GM18508 (cell line): ENCODE measurements around the gene DCC.

Source experiments
- ATAC-seq: cut with Tn5 transposase; IDR thresholded peaks from one replicate; pipeline ENCODE4 v1.9.1; 2021; ENCODE audit warnings: moderate number of reproducible peaks; ENCODE audit not compliant: insufficient read depth, unreplicated experiment

Gene DCC

DNA sequence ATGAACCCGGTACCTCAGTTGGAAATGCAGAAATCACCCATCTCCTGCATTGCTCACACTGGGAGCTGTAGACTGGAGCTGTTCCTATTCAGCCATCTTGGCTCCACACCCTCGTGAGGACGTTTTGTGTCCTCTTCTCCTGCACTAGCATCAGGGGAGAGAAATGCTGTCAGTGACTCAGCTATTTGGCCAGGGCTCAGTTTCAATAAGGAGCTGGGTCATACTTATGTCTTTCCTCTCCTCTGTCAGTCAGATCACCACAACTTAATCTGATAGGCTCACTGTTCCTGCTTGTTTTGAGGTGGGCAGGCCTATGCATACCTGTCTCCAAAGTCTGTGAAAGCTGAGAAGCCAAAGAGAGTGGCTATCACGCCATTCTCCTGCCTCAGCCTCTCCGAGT is 921.2 kb downstream of the DCC start:
- ATAC-seq, result no peak

DNA sequence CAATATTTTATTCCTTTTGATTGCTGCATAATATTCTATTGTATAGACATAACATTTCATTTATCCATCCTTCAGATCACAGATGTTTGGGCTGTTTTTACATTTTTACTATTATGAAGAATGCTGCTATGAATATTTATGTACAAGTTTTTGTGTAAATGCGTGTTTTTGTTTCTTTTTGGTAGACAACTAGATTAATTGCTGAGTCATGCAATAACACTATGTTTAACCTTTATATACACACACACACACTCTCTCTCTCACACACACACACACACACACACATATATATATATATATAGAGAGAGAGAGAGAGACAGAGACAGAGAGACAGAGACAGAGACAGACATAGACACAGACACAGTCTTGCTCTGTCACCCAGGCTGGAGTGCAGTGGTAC is 926.9 kb downstream of the DCC start:
- no peak for ATAC-seq

DNA sequence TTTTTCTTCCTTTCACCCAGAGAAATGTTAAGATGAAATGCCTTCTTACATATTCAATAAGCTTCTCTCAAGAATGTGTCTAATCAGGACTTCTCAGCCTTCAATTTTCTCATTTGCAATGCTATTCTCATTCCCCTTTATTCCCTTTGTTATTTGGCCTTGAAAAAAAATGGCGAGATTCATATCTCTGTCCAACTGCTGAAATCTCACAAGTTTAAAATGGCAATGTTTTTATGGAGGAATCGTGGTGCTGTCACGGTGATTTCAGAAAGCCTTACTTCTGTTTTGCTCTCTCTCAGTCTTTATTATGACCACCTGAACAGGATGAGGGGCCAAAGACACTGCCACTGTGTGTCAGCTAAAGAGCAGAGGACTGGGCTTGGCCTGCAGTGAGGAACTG is 928.5 kb downstream of the DCC start:
- no peak for ATAC-seq

DNA sequence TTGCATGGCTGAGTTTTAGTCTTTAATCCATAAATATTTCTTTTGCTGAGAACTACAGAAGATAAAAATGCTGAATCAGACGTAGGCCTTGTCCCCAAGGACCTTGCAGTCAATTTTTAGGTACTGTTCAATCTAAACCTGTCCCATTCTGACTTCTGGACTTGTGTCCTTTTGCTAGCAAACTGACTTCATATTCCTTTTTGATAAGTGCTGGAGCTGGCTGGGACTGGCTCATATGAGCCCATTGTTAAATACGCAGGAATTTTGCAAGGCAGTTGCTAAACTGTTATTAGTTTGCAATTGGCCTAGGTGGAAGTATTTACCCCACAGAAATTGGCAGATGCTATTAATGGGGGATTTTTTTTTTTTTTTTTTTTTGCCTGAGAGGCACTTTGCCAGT is 941.4 kb downstream of the DCC start:
- no peak for ATAC-seq

DNA sequence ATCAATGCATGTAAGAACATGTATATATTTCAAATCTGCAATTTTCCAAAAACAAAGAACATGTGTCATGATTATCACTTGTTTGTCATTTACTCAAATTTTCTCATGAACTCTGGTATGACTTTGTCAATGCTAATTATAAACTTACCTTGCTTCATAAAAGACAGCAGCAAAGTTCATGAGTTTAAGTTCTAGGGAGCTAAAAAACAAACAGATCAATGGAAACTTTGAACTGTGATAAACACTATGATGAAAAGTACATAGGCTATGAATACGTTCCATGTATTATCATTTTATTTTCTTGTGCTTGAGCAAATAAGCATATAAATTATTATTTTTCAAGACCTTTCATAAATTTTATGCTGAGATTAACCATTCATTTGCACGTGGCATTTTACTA is 943.7 kb downstream of the DCC start:
- ATAC-seq, result no peak

DNA sequence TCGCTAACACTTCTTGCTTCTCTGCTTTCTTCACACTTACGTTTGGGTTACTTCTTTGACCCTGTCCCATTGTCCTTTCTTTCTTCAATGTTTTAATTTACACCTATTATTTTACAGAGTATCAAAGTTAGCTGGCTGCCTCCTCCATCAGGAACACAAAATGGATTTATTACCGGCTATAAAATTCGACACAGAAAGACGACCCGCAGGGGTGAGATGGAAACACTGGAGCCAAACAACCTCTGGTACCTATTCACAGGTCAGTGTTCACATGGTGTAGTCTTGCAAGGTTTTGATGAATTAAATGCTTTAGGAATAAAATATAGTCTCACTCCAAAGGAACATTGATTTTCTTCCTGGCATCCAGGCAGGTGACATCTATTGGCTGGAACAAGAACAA is 965.5 kb downstream of the DCC start:
- no peak for ATAC-seq

DNA sequence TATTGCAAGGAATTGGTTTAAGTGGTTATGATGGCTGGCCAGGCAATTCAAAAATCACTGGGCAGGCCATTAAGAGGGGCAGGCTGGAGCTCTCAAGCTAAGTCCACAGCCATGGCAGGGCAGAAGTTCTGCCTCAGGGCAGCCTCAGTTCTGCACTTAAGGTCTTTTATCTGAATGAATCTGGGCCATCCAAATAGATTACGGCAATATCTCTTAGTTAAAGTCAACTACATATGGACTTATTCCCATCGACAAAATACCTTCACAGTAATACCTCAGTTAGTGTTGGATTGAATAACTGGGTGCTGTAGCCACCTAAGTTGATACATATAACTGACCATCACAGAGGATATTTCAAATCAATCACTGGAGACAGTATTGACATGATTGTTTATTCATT is 979.6 kb downstream of the DCC start:
- no peak for ATAC-seq

DNA sequence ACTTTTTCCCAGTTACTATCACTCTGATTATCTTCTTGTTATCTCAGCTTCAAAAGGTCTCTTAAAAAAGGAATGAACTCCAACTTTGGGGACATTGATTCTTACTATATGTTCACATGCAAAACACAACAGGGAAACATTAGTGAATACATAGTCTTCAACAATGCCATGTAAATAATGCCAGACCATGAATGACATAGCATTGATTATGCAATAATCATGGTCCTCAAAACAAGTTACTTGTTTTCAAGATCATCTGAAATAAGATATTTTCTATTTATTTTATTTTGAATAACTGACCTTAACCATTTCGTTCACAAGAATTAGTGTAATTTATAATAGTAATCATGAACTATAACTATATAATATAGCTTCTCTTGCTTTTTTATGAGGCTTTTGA is 982.2 kb downstream of the DCC start:
- ATAC-seq, result no peak

DNA sequence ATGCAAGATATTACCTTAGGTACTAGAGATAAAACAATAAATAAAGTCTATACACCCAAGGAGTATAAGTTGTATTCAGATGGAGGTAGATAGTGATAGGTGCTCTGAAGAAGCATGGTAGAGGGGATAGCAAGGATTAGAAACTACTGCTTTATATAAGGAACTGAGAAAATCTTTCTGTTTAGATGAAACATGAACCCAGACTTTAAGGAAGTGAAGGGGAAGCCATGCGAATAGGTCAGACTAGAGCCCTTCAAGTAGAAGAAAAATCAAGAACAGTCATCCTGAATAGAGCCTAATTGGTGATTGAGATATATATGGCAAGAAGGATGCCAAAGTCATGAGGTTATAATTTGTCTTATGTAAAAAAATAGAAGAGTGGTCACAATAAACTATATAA is 984.4 kb downstream of the DCC start:
- no peak for ATAC-seq

DNA sequence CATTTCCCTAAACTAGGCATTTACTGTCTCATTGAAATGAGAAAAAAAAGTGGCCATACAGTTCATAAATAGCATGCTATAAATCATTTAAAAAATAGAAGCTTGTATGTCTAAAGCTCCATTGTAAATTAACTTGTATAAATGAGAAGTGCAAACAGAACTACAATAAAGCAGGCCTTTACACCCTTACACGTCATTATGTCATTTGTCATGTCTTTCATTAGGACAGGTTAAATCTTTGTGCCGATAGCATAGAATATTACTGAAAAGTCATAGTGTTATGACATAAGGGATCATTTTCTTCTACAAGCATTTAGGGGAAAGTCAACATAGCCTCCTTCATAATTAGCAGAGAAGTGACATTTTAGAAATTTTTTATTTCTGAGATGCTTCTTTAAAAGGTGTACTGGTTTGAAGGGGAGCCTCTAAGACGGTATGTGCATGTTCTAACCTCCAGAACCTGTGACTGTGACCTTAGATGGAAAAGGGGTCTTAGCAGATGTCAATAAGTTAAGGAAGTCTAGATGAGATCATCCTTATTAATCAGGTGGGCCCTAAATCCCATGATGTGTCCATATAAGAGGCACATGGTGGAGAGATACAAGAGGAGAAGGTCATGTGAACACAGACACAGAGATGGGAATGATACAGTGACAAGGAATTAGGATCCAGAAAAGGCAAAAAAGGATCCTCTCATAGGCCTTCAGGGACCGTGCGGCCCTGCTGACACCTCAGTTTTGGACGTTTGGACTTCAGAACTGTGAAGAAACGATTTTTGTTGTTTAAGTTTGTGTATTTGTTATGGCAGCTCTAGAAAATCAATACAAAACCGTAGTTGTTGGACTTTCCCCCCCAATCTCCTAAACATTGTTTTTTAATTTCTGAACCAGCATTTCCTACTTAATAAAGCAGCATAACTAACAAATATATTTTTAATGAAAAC is 1020.8 kb downstream of the DCC start:
- ATAC-seq, result no peak

DNA sequence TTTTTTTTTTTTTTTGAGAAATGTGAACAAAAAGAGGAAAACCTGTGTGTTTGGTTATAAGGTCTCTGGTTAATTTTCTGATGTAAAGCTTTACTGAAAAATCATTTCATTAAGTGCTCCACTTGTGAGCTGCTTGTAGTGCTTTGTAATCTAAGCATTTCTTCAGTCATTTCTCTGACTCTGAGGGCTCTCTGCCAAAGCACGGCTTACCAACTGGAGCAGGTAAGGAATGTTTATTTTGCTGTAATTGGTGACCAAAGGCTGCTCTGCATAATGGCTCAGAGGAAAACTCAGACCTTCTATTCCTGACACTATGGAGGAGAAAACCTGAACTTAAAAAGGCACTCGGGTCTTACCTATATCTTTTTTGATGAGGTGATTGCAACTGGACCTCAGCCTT is 1035.6 kb downstream of the DCC start:
- ATAC-seq, result no peak

DNA sequence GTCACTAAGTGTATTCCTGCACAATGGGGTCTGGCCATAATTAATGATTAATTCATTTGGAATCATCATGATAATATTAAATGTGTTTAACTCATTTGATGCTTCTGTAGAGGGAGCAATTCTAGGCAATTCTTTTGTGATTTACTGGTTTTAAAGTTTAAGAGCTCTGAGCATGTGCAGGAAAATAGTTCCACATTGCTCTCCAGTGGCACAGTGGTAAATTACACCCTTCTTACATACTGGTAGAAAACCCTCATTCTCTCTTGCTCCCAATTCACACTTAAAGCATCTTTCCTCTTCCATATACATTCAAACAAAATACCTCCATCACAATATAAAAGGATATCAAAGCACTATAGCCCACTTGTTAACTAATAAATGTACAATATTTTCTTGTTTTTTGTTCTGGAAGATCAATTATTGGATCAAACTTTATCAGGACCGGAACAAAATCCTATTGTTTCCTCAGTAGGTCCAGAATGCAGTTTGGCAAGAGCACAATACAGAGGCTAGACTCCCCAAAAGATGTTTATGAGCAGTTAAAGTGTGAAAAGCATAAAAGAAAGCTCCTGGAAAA is 1040.2 kb downstream of the DCC start:
- no peak for ATAC-seq

DNA sequence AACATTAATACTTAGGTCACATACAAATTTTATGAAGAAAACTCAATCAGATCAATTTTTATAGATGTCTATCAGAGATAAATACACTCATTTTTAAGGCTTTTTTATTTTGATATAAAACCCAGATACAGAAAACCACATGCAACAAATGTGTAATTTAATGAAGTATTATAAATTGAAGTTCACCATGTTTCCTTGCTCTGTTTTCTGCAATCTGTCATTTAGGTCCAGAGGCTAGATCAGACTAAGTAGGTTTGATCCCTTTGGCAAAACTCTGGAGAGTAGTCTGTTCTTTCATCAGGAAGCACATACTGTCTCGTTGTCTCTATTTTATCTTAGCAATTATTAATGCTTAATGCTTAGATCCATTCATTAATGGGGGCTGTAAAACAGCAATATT is 1042.9 kb downstream of the DCC start:
- no peak for ATAC-seq

DNA sequence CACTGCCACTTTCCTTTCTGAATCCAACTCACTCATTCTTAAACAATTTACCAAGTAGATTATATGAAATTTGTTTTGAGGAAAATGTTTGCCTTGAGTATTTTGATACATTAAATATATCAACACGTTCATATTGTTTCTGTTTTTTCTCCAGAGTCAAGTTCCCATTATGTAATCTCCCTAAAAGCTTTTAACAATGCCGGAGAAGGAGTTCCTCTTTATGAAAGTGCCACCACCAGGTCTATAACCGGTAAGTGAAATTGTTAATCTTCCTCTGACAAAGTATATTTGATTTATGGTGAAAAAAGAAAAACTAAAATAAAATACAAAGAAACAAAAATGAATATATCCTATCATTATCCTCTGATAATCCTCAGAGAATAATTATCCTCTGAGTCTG is 1045.9 kb downstream of the DCC start:
- no peak for ATAC-seq

DNA sequence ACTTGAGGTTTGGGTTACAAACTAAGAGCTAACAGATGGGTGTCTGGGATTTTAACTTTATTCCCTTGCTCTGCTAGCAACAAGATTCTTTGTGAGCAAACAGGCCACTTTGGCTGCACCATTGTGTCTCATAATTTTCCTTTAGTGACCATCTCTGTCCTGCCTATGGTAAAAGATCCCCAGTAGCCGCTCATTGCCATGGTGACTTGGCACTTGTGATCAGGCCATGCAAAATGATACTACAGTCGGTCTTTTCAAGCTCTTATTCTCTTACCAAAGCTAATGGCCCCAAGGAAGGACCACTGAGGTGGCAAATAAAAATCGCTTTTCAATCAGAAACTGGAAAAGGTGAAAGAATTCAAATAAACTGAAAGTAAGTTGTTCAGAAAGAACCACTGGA is 1047.6 kb downstream of the DCC start:
- ATAC-seq, result no peak

DNA sequence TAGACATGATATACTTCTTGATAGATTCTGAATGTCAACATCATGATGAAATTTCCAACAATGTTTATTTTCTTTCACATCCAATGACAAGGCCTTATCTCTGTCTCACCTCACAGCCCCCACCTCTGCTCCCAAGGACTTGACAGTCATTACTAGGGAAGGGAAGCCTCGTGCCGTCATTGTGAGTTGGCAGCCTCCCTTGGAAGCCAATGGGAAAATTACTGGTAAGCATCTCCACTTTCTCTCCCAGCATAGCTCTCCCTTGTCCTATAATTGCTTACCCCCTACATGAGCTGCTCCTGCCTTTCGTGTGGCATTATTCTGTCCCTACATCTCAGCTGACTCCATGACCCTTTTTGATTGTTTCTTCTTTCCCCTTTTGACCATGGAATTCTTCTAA is 1062.7 kb downstream of the DCC start:
- ATAC-seq, result no peak

DNA sequence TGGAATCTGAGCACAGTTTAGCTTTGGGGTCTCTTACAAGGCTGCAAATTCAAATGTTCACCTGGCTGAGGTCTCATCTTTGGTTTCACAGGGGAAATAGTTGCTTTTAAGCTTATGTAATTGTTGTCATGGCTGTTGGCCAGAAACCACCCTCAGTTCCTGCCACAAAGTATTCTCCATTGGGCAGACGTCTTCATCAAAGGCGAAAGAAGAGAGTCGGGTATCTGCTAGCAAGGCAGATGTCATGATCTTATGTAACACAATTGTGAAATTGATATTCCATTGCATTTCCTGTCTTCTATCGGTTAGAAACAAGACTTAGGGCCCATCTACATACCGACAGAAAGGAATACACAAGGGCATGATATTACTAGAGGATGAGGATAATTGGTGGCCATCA is 1068.3 kb downstream of the DCC start:
- no peak for ATAC-seq

DNA sequence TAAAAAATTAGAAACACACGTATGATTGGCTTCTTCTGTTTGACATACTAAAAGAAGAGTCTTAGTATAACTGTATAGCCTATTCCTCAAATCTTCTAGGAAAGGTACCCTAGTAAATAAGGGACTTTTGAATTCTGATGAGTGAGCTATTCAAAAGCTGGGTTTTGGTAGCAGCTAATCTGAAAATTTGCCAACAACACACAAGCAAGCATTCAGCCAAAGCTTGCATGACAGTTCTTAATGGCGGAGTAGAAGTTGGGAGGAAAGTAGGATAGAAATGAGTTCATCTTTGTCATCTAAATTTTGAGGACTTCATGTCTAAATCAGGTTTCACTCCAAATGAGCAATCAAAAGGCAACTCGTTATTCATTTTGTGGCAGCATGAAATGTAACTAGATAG is 1071.5 kb downstream of the DCC start:
- no peak for ATAC-seq

DNA sequence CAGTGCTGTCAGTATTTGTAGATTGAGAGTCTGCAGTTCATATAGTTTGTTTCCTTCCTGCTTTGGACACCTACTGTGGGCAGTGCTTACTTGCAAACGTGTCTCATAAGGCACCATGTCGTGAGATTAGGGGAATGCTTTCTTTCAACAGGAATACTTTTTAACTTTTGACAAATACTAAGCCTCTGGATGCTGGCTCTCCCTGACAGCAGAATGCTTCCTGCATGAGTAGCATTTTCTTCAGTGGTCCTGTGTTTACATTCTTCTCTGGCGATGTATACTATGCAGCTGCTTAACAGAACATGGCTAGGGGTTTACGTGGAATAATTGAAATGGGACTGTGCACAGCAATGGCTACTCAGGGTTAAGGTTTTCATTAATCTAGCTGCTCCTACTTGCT is 1077.0 kb downstream of the DCC start:
- ATAC-seq, result no peak

DNA sequence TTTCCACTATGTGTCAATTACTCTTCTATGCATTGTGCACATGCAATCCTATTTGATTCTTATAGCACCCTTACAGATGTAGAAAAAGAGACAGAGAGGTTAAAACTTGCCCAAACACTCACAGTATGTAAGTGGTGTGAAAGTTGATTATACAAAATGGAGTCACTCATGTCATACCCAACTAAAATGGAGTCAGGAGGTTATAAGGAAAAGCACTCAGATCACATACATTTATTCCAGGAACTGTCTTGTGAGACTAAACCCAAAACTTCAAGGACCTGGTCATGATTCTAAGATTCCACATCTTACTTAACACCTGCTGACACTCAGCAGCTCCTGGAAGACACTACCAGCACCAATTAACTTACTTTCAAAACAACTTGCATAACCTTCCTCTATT is 1081.9 kb downstream of the DCC start:
- ATAC-seq, result no peak

DNA sequence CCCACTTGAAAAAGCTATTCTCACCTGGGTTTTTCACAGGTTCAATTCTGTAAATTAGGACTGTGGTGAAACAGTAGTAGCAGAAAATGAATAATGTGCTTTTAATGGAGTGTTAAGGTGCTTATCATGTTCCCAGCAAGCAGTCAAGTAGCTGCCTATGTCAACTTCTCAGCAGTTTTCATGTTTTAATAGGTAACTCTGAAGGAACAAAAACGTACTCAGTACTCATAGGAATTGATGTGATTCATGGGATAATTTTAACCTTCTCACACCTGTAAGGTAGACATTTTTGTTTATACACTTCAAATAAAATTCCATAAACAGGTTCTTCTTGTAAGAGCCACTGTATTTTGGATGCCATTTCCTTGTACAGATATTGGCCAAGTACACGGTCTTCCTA is 1082.9 kb downstream of the DCC start:
- no peak for ATAC-seq

DNA sequence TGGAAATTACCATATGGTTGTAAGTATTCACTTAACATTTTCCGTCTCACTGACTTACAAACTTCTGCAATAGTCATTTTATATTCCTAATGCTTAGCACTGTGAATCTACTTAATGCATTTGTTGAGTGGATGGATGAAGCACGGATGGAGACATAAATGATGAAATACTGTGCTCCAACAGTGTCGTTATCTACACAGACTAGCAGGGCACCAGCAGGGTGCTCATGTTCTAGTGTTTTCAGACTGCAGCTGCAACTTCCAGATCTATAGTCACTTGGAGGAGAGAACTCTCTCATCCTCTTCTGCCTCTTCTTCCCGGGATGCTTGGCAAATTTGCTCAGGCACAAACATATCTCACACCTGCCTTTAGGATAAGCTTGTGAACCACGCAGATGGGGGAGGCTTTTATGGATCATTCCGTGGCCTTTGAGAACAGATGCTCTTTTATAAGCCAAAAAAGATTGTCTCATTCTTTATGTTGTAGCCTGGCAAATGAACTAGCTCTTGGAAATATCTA is 1086.7 kb downstream of the DCC start:
- no peak for ATAC-seq
